IPS-NIHi11 (cell line): ENCODE data around the gene GTPBP1.

Experiments used
- DNase-seq: peaks from one replicate; pipeline ENCODE4 v3.0.0; 2012; ENCODE audit warnings: mixed read lengths, low spot score

The GTPBP1 gene

GRCh38 chr22:38704654-38705234, 1.0 kb upstream of the GTPBP1 start:
- DNase-seq: no peak

- DNase-seq: peak; percentile 62
These were observed 557 bp downstream of the GTPBP1 start for GRCh38 chr22:38706101-38706900.

GRCh38 chr22:38706901-38707195, 1.1 kb downstream of the GTPBP1 start:
- DNase-seq: no peak

GRCh38 chr22:38707346-38707745, 1.6 kb downstream of the GTPBP1 start:
- no peak for DNase-seq

- DNase-seq: no peak
These were observed 2.2 kb downstream of the GTPBP1 start for GRCh38 chr22:38707984-38708383.

- no peak for DNase-seq
These were observed 3.6 kb downstream of the GTPBP1 start for GRCh38 chr22:38709306-38709705.

- no peak for DNase-seq
These were observed 4.6 kb downstream of the GTPBP1 start for GRCh38 chr22:38710351-38710750.

- DNase-seq: no peak
These were observed 5.1 kb downstream of the GTPBP1 start for GRCh38 chr22:38710866-38711265.

GRCh38 chr22:38712486-38713207, 6.9 kb downstream of the GTPBP1 start:
- no peak for DNase-seq

- DNase-seq: no peak
These were observed 8.2 kb downstream of the GTPBP1 start for GRCh38 chr22:38713921-38714320.

GRCh38 chr22:38715176-38715764, 9.5 kb downstream of the GTPBP1 start:
- DNase-seq: no peak

- no peak for DNase-seq
These were observed 10.1 kb downstream of the GTPBP1 start for GRCh38 chr22:38715852-38716251.

GRCh38 chr22:38716271-38716670, 10.5 kb downstream of the GTPBP1 start:
- no peak for DNase-seq

- no peak for DNase-seq
These were observed 11.1 kb downstream of the GTPBP1 start for GRCh38 chr22:38716826-38717225.

- no peak for DNase-seq
These were observed 11.5 kb downstream of the GTPBP1 start for GRCh38 chr22:38717244-38717643.

- DNase-seq: peak; percentile 71
These were observed 12.7 kb downstream of the GTPBP1 start for GRCh38 chr22:38718414-38718813.

GRCh38 chr22:38719196-38719595, 13.5 kb downstream of the GTPBP1 start:
- DNase-seq: no peak

GRCh38 chr22:38720350-38720749, 14.6 kb downstream of the GTPBP1 start:
- no peak for DNase-seq

- no peak for DNase-seq
These were observed 15.8 kb downstream of the GTPBP1 start for GRCh38 chr22:38721551-38721950.

GRCh38 chr22:38724176-38724575, 18.4 kb downstream of the GTPBP1 start:
- DNase-seq: no peak

GRCh38 chr22:38724926-38725571, 19.3 kb downstream of the GTPBP1 start:
- peak; percentile 70 for DNase-seq

GRCh38 chr22:38725900-38726655, 20.3 kb downstream of the GTPBP1 start:
- DNase-seq: no peak
